Activated CD8-positive, alpha-beta memory T cell treated with anti-CD3 and anti-CD28 coated beads, Interleukin-2, amount 50 U/mL, for 4 hours (primary cell): ENCODE data around the gene IQGAP1.
"Not testable (repeated sequence)": the region's sequence is repeated elsewhere in the genome, so short reads cannot be mapped to it uniquely, and the experiment has no call there.

Experiments used
- DNase-seq: peaks from one replicate; pipeline ENCODE4 v3.0.0-alpha.2; 2020

The IQGAP1 gene, protein sequence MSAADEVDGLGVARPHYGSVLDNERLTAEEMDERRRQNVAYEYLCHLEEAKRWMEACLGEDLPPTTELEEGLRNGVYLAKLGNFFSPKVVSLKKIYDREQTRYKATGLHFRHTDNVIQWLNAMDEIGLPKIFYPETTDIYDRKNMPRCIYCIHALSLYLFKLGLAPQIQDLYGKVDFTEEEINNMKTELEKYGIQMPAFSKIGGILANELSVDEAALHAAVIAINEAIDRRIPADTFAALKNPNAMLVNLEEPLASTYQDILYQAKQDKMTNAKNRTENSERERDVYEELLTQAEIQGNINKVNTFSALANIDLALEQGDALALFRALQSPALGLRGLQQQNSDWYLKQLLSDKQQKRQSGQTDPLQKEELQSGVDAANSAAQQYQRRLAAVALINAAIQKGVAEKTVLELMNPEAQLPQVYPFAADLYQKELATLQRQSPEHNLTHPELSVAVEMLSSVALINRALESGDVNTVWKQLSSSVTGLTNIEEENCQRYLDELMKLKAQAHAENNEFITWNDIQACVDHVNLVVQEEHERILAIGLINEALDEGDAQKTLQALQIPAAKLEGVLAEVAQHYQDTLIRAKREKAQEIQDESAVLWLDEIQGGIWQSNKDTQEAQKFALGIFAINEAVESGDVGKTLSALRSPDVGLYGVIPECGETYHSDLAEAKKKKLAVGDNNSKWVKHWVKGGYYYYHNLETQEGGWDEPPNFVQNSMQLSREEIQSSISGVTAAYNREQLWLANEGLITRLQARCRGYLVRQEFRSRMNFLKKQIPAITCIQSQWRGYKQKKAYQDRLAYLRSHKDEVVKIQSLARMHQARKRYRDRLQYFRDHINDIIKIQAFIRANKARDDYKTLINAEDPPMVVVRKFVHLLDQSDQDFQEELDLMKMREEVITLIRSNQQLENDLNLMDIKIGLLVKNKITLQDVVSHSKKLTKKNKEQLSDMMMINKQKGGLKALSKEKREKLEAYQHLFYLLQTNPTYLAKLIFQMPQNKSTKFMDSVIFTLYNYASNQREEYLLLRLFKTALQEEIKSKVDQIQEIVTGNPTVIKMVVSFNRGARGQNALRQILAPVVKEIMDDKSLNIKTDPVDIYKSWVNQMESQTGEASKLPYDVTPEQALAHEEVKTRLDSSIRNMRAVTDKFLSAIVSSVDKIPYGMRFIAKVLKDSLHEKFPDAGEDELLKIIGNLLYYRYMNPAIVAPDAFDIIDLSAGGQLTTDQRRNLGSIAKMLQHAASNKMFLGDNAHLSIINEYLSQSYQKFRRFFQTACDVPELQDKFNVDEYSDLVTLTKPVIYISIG (N-terminal part only)

DNA sequence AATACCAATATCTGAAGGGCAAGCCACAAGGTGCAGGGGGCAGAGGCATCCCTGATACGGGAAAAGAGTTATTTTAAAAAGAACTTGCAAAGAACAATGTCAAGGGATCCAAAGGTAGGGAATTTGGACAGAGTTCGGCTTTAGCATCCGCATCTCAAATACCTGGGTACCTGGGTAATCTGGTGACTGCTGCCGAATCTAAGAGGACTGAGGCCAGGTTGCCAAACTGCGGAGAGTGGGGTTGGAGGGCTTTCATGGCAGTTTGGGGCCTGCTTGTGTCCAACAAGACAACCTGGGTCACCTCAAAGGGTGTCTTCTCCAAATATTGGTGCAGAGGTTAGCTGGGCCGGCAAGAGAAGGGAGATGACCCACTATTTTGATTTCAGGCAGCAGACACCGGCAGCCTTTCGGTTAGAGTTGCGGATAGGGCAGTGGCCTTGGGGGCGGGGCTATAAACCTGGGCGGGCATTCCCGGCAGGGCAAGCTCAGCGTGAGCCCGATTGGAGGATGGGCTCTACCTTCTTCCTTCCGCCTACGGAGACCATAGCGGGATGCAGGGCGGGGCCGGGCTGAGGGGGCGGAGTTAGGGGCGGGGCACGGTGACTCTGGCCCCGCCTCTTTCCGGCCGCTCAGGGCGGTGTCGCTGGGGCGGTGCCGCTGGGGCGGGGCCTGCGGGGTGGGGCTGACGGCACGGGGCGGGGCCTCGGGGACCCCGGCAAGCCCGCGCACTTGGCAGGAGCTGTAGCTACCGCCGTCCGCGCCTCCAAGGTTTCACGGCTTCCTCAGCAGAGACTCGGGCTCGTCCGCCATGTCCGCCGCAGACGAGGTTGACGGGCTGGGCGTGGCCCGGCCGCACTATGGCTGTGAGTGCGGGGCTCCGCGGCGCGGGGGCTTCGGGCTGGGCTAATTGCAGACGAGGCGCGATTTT lies at the start of gene IQGAP1:
Gene IQGAP1 (plus strand): TSS at position 709 of the 928 bp plus-strand sequence. CDS start 100 bp downstream, at position 809.
- peak; percentile 93 for DNase-seq

DNA sequence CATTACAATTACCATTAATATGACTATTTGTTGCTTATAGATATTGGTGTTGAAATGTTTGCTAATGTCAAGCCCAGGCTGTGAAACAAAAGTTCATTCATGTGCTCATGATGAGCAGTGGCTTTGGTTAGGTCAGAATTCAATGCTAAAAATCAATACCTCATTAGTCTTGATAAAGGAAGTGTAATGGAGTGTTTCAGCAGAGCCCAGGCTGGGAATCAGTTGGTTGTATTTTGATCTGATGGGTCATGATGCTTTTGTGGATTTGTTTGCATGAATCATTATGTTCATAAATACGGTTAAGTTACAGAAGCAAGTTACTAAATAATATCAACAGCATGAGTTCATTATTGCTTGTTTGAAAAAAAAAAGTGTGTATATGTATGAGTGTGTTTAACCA lies 49.5 kb upstream of the IQGAP1 start:
- no peak for DNase-seq

DNA sequence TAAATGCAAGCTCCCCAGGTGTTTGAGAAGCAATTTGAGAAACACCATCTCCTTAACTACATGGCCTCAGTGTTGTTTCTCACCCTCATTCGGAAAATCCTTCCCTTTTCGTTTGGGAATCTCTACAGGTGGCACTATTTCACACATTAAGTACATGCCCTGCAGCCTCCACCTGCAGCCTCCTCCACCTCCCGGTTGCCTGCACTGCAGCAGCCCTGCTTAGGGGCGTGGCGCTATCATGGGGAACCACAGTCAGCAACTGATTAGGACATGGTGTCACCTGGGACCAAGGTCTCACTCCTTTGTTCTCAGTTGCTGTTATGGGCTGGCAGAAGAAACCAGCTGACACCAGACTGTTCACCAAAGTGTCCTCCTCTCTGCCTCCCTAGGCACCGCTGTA lies 47.7 kb upstream of the IQGAP1 start:
- DNase-seq = no peak

DNA sequence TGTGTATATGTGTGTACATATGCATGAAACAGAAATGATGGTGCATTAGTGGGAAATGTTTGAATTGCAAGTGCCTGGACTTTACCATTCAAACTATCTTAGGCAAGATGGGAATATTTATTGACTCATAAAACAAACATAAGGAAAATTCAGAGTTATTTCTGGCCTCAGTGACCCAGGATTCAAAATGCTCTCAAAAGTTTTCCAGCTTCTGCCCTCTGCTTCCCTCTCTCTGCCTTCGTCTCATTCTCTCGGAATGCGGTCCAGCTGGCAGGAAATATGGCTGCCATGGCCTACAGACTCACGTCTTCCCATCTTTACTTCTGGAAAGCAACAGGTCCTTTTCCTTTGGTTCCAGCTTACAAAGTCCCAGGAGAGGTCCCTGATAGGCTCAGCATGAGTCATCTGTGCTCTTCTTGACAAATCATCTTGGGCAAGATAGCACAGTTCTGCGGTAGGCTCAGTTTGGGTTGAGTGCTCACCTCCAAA lies 44.7 kb upstream of the IQGAP1 start:
- DNase-seq = no peak

DNA sequence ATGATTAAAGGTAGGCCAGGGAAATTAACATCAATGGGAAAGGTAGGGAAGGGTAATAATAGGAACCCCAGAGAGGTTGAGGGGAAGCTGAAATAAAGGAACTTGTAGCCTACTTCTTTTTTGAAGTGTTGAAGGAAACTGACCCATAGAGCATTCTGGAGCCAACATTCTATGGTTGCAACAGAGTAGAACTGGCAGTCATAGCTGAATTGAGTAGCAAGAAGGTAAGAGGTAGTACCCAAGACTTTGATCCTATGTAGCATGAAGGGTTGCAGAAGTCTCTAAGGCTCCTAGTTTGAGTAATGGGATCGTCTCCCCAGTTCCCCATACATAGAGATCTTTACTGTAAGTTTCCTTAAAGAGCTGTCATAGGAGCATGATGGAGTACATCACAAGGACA lies 43.4 kb upstream of the IQGAP1 start:
- DNase-seq = no peak

DNA sequence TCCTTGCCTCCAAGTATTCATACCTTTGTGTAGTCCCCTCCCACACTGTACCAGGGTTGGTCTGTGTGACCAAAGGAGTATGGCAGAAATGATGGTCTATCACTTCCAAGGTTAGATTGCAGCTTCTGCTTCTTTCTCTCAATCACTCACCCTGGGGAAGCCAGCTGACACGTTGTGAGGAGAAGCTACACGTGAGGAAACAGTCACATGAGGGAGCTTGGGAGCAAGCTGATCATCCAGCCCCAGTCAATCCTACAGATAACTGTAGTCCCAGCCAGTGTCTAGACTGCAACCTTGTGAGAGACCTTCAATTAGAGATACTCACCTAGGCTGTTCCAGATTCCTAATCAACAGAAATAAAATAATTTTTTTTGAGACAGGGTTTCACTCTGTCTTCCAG lies 42.2 kb upstream of the IQGAP1 start:
- no peak for DNase-seq

DNA sequence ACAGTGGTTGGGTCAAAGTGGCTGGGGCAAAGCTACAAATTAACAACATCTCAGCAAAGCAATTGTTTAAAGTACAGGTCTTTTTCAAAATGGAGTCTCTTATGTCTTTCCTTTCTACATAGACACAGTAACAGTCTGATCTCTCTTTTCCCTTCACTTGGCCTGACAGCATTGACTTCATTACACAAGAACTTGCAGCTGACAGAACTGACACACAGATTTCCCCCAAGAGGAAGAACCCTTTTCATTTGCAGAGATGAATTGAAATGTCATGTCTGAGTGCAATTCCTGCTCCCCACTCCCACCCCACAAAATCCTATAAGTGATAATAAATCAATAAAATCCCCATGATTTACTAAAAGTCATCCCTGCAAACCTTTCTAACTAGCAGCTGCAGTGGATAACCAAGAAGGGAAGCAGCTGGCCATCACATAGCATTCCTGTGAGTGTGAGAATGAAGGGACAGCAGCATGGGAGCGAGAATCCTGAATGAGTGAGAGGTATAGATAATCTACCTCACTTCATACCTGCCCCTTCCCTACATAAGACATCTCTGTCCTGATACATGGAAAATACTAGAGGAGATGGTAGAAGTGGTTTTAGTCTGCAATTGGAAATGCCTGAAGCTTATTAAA lies 40.5 kb upstream of the IQGAP1 start:
- not testable (repeated sequence) for DNase-seq

DNA sequence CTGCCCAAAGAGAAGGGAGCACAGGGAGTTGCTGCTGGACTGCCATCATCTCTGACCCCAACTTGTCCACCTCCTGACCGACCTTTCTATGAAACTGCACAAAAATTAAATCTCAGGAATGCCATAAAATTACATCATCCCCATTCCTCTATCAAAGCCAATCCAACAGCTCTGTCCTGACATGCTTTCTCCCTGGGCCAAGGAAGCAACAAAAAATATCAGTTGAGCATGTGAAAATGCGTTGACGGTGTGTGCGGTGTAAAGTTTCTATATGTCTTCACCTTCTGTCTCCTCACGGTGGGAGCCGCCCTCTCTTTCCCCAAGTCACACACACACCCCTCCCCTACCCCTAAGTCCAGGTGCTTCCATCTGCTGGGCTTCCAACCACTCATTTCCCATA lies 39.6 kb upstream of the IQGAP1 start:
- no peak for DNase-seq

DNA sequence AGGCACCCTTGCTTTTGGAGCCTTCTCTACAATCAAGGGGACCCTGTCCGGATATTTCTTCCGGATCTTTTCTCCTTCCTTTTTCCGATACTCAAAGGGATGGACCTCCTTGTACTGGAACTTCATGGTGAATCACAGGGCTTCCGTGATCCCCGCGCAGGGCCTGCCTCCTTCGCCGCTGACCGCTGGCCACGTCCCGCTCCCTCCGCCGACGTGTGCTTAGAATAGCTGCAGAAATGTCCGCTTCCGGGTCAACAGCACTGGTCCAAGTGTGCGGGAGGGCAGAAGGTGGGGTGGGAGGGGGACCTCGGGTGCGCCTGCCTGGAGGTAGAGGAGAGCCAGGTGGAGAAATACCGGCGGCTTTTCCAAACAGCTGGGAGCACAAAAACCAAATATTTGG lies 39.0 kb upstream of the IQGAP1 start:
- no peak for DNase-seq

DNA sequence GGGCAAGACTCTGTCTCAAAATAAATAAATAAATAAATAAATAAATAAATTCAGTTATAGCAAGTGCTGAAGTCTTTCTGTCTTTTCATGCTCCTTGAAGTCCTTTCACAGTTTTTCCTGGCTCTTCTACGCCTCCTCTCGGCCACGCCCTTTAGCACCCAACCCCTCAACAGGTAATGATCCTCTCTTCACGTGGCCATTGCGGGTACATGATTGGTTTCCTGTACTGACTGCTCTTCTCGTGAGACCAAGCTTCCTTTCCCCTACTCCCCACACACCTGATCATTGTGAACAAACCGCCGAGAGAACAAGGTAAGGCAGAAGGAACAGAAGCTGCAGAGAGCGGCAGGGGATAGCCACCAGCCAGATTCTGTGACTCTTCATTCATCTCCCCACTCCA lies 38.2 kb upstream of the IQGAP1 start:
- DNase-seq = no peak

DNA sequence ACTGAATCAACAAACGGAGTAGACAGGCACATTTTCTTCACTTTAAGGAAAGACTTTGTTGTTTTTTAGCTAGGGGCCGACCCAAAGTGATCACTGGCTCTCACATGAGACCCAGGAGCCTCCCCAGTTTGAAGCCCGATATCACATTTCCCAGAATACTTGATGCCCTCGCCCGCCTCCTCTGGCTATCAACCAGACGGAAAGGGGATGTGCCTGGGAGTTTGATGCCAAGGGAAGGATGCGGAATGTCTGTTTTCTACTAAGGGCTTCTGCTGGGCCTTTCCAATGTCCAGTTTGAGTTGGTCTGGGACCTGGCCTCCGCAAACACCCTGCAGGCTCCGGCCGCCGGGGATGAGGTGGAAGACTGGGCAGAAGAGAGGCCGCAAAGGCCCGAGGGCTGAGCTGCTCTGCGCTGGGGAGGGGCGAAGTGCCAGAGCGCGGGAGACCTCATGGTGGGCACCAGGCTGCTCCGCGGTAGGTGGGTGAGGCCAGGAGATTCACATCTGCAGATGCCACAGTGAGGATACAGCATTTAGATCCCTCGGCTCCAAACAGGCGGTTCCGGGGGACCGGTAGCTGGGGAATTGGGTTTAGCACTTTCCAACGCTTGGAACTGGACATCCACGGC lies 36.4 kb upstream of the IQGAP1 start:
- no peak for DNase-seq

DNA sequence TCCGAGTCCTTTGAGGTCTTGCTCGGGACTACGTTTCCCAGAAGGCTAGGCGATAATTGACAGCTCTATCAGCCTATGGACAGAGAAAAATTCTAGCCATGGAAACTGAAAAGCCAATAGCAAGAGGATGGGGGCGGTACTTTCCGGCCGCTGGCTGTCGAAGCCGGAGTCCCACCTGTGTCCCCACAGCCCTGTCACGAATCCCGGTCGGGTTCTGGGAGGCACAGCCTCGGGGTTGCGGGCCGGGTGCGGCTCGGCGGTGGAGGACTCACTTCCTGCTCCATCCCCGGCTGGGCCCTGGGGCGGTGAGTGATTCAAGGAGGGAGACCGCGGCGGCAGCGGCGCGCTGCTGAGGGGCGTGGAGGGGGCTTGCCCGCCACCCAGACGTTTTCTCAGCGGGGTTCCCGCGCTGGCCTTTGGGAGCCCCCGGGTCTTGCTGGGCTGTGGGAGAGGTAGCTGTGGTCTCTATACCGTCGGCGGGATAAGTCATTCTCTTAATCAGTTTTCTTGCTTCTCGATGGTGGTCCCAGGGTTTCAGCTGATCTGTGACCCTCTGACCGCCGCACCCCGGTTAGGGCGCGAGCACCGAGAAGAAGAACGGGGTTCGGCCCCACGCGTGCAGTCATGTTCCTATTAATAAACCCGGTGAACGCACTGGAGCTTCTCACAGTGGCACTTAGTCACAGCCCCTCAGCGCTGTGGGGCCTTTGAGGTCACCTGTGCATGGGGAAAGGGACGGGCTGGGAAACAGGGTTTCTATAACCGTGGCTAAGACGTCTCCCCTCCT lies 35.7 kb upstream of the IQGAP1 start, which contains the start of gene ZNF774:
Gene ZNF774 (plus strand): TSS at position 178 of the 787 bp plus-strand sequence. CDS start 2,377 bp downstream, outside the sequence.
- DNase-seq = peak; percentile 85

DNA sequence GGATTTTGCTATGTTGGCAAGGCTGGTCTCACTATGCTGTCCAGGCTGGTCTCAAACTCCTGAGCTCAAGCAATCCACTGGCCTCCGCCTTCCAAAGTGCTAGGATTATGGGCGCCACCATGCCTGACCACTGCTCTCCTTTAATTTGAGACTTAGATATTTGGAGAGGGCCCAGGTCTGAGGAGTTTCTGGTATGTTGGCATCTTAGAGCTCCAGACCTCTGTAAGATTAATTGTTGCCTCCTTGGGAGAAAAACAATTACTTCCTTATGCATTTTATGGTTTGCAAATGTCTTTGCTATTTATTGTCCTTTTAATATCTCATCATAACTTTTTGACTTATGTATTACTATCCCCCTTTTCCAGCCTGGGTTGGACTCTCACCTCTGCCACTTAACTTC lies 33.1 kb upstream of the IQGAP1 start:
- no peak for DNase-seq

DNA sequence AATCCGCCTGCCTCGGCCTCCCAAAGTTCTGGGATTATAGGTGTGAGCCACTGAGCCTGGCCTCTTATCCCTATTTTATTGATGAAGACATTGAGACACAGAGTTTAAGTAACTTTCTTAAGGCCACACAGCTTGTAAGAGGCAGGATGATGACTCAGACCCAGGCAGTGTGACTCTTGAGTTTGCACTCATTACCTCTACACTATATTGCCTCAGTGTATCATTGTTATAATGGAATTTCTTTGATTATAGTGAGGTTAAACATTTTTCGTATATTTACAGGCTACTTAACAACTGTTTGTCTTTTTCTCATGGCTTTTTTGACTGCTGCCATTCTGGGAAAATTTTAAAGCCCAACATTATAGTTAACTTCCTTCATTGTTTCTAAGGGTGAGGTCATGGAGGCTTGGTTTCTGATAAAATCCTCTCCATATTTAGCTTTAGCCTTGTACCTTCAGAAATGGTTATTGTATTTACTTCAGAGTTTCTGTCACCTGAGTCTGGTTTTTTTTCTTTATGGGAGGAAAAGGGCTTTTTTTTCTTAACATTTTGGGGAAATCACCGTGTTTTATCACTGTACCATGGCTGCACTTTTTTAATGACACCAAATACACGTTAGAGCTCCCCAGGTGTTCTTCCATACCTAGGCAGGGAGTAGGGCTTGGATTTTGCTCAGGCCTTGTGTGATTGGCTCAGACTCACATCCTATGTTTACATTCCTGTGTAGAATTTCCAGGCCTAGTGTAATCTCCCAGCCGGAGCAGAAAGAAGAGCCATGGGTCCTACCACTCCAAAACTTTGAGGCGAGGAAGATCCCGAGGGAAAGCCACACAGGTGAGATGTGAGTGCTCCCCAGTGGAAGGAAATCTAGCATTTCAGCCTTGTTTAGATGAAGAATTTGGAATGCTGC lies 29.7 kb upstream of the IQGAP1 start:
- no peak for DNase-seq

DNA sequence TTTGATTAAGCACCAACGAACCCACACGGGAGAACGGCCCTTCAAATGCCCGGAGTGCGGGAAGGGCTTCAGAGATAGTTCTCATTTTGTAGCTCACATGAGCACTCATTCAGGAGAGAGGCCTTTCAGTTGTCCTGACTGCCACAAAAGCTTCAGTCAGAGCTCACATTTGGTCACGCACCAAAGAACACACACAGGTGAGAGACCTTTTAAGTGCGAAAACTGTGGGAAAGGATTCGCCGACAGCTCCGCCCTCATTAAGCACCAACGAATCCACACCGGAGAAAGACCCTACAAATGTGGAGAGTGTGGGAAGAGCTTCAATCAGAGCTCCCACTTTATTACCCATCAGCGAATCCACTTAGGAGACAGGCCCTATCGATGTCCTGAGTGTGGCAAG lies 27.3 kb upstream of the IQGAP1 start:
- no peak for DNase-seq

DNA sequence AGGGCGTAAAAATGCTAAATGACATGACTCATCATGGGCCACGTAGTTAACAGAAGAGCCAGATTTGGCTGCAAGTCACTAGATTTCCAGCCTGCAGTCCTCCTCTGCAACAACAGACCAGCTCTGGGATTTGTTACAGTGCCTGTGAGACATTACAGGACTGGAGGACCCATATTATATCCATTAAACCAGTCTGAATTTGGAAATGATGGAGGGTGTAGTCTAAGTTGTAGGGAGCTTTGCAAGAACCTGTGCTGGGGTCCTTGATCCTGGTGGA lies 25.2 kb upstream of the IQGAP1 start:
- no peak for DNase-seq

DNA sequence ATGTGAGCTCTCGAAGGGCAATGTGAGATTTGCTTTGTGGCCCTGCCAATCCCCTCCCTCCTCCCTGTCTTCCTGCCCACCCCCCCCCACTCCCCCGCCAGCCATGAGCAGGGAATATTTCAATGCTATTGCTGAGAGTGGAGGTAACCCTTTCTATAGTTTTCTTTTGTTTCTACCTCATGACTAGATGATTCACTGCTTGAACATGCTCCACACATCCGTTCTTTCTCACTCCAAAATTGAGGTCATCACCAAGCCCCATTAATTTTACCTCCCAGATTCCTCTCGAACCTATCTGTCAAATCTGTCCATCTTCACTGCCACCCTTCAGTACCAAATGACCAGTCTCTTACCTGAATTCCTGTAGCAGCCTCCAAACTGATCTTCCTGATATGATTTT lies 23.8 kb upstream of the IQGAP1 start:
- DNase-seq = no peak

DNA sequence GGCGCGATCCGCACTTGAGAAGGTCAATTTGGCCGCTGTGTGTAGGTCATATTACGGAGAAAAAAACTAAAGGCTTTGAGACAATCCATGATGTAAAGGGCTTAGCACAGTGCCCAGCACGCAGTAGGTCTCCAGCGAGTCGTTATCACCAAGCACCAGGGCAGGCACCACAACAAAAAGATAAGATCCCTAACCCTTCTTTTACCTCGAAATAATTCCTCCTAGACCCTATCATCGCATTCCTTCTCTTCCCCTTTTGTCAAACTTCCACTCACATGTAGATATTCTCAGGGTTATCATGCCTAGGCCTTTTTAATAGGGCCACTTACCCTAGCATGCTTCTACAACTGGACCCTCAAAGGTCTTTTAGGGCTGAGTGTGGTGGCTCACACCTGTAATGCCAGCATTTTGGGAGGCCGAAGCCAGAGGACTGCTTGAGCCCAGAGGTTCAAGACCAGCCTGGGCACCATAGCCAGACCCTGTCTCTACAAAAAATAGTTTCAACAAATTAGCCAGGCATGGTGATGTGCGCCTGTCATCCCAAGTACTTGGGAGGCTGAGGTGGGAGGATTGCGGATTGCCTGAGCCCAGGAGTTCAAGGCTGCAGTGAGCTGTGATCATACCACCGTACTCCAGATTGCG lies 22.5 kb upstream of the IQGAP1 start:
- DNase-seq = no peak
